Measurements from ENCODE around the gene C4orf50. TPM values are rescaled to one million over a fixed set of nuclear protein-coding genes. Genes with fewer than 3 reads are reported as not detected.

C4orf50 gene
- total and polyA plus RNA-seq, 10 of the 15 experiments (the other 5 are each of a cell fraction or from before 2014, with no cell fraction given): 0.04 to 0.09 (median 0.05) TPM; not detected in 3

- H4K20me1 ChIP-seq (ENCODE audit: control insufficient read depth, insufficient read depth): no peaks in the 10 kb centered on the region
- H3K4me2 ChIP-seq (ENCODE audit: control insufficient read depth, insufficient read depth): no peak overlapping the region
- no peak overlapping the region for H3K4me3 ChIP-seq
- DNase-seq (ENCODE audit: low read depth, low spot score) (no peak), ATAC-seq (no peak), FAIRE-seq (no peak)
- ChIA-PET CTCF (interaction anchor here (1.2 kb wide), 1 partner anchor 85 kb away, joined by 4 read pairs; no protein-coding TSS in a partner anchor), RAD21 (ENCODE audit: unreplicated experiment) (no interaction called here), SMC1A (ENCODE audit: uncharacterized antibody, unreplicated experiment) (no interaction called here), POLR2A (no interaction called here)
- H3K9me3 ChIP-seq (replicated peaks; ENCODE audit: control insufficient read depth, insufficient read depth, low read length): no peaks in the 10 kb centered on the region; the same call in 2 of the 3 replicates
- no peaks in the 10 kb centered on the region for H3K79me2 ChIP-seq (ENCODE audit: control insufficient read depth, insufficient read depth, low read length)
- H3K36me3 ChIP-seq (ENCODE audit: control insufficient read depth in 2 of 2, insufficient read depth in 2 of 2, low read length in 1 of 2): no peaks in the 10 kb centered on the region
- no peaks in the 10 kb centered on the region for H3K27me3 ChIP-seq (replicated peaks in 1 of 2; ENCODE audit: control insufficient read depth in 2 of 2, insufficient read depth in 2 of 2, low read length in 1 of 2)
- H2AFZ ChIP-seq (ENCODE audit: control insufficient read depth, low read depth, low read length): no peak overlapping the region
- WGBS (ENCODE audit: insufficient coverage, insufficient replicate concordance, low lambda C conversion rate, missing lambda C conversion rate): 53% methylated on average over 7 of the region's 7 CpGs
- in situ Hi-C loops (cut with MboI): no loop called here
- H3K4me1 ChIP-seq (ENCODE audit: control insufficient read depth, insufficient read depth, low read length): no peaks in the 10 kb centered on the region; the same call in 1 of the 2 replicates
- BruUV-seq (replicated peaks): no TSS peak
- H3K9ac ChIP-seq (ENCODE audit: control insufficient read depth, insufficient read depth, low read length): no peak overlapping the region
- intact Hi-C loops (cut with micrococcal nuclease; ENCODE audit: unreplicated experiment): no loop called here
- no peak overlapping the region for H3K27ac ChIP-seq (ENCODE audit: control insufficient read depth, insufficient read depth)
- TF ChIP-seq SREBF2 (IDR thresholded peaks at IDR 0.05; ENCODE audit: low read length): no peak
- TF ChIP-seq HDAC6 (IDR thresholded peaks at IDR 0.05; ENCODE audit: unreplicated experiment): no peak
- no peak for TF ChIP-seq ASH2L (IDR thresholded peaks at IDR 0.05; ENCODE audit: borderline replicate concordance, low read depth)
- no peak for TF ChIP-seq HSF1 (IDR thresholded peaks at IDR 0.05; ENCODE audit: low read depth, low read length)
- TF ChIP-seq JUND (IDR thresholded peaks at IDR 0.05; ENCODE audit: low read depth, low read length): no peak
- no peak for TF ChIP-seq BCLAF1 (IDR thresholded peaks at IDR 0.05)
- TF ChIP-seq ZNF217 (IDR thresholded peaks at IDR 0.05): no peak
- no peak for TF ChIP-seq ZBTB33 (IDR thresholded peaks at IDR 0.05)
- no peak for TF ChIP-seq EP300 (IDR thresholded peaks at IDR 0.05; ENCODE audit: borderline replicate concordance in 1 of 2, control insufficient read depth in 1 of 2, low read depth in 2 of 2, low read length in 2 of 2)
- TF ChIP-seq RB1 (IDR thresholded peaks at IDR 0.05; ENCODE audit: borderline replicate concordance): no peak
- TF ChIP-seq PRDM15 (CRISPR knock-in tag; IDR thresholded peaks at IDR 0.05): no peak
These were observed 104.8 kb downstream of the C4orf50 start for GRCh38 chr4:5913454-5913853.

Measured in GM12878 (cell line).